Myocyte (in vitro differentiated cells): ENCODE data around the gene PDSS2. TPM values are rescaled to one million over a fixed set of nuclear protein-coding genes. Genes with fewer than 3 reads are reported as not detected.

Experiments used
- DNase-seq: peaks from one replicate; pipeline ENCODE4 v3.0.0-alpha.2; 2012; ENCODE audit warnings: low read depth
- total RNA-seq: library from RNA; depleted of rRNA; stranded (reverse); fragments of >200 nt; gene quantifications from 2 replicates; pipeline ENCODE4 v1.2.3, GENCODE V29; 2014

PDSS2 gene
- total RNA-seq, 1 donor from 2014 or later: 87.6 TPM

DNA sequence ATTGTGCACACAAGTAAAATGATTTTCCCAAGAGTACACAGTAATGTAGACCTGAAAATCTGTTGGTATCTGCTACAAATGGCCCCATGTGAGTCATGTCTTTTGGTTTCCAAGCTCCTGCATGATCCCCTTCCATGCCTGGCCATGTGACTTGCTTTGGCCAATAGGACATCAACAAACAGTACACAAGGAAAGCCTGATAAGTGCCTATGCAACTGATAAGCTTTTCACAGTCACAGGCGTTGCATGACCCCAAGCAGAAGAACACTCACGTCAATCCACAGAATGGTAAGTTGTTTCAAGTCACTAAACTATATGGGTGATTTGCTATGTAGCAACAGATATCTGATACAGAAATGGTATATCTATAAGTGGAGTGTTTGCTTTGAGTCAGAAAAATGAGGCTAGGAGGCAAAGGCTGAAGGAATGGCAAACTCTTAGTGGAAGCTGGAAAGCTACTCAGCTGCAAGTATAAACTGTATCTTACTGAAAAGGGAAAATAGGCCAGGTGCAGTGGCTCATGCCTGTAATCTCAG lies 184.0 kb downstream of the PDSS2 start:
- DNase-seq: no peak

- DNase-seq: no peak
Measured at GRCh38 chr6:107274288-107274687, 185.1 kb downstream of the PDSS2 start.

DNA sequence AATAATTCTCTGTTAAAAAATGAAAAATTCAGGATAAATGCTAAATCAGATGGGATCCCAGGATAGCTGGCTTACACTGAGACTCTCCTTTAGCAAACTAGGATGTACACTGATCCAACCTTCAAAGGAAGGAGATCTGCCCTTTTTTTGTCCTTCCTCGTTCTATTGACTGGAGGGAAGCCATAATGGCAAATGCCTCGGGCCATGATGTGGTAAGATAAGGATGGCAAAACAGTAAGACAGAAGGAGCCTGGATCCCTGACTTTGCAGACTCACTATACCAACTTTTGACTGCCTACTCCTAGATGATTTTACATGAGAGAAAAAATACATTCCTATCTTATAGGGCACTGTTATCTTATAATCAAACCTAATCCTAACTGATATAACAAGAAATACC lies 187.1 kb downstream of the PDSS2 start:
- no peak for DNase-seq

GRCh38 chr6:107271208-107271790 lies 188.1 kb downstream of the PDSS2 start:
- DNase-seq: no peak

DNA sequence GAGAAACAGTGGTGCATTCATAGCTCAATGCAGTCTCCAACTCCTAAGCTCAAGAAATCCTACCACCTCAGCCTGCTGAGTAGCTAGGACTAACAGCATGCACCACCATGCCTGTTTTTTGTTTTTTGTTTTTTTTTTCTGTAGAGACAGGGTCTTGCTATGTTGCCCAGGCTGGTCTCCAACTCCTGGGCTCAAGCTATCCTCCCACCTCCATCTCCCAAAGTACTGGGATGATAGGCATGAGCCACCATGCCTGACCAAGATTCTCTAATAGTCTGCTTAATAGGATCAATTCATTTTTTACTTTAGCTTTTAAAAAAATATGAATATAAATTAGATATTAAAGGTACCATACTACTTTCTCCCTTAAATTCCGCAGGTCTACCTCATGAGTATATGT lies 191.7 kb downstream of the PDSS2 start:
- no peak for DNase-seq

GRCh38 chr6:107267006-107267405 lies 192.4 kb downstream of the PDSS2 start:
- no peak for DNase-seq

DNA sequence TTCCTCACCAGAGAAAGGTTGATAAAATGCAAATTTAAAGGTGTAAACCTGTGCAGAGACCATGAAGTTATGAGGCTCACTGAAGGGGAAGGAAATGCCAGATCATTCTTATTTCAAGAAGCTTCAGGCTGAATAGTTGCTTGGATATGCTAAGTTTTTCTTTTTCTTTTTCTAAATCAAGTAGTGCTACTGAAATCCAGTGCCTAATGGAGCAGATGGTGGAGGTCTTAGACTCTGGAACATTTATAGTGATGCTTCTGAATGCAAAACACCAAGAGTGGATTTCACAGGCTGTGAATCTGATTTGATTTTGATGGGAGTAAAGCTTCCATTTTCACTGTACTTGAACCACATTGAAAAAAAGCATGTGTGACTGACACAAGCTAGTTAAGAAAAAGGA lies 192.8 kb downstream of the PDSS2 start:
- DNase-seq: no peak

- no peak for DNase-seq
Measured at GRCh38 chr6:107264357-107264840, 195.0 kb downstream of the PDSS2 start.

GRCh38 chr6:107259951-107260350 lies 199.4 kb downstream of the PDSS2 start:
- DNase-seq: no peak

DNA sequence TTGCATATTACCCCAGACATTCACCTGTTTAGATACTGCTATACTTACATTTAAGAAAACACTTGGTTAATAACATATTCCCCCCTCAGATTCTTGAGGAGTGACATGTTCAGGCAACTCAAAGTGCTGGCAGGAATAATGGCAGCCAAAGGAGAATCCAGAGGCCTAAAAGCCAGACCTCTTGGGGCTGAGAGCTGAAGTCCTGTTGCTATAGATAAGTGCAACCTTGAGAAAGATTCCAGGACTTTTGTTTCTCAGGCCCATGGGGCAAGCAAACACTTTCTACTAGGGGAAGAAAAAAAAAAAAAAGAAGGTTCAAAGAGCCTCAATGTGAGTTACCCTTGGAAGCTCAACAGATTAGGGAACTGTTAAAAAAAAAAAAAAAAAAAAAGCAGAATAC lies 211.2 kb downstream of the PDSS2 start:
- no peak for DNase-seq

DNA sequence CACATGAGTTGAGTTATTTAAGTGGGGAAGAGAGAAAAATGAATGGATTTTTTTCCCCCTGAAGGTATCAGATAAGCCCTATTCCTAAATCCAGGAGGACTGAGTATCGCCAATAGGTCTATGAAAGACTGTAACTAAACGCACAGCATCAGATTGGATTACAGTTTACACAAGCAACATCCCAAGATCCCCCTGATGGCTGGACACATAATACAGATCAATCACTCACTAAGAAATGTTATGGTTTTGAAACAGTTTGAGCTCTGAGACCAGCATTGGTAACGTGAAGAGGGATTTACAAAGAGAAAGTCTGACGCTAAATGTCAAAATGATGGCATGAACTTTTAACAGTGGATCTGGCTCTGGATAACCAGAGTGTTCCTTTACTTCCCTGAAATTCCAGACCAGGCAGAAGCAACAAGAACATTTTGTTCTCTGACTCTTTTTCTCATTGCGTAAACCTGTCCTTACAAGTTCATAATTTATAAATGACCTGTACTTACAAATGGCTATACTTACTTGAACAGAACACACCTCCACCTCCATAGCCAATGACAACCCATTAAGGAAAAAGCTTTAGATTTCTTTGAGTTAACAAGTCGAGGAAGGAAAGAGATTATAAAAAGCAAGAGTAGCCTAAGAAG lies 212.3 kb downstream of the PDSS2 start:
- no peak for DNase-seq

- no peak for DNase-seq
Measured at GRCh38 chr6:107246249-107246971, 213.0 kb downstream of the PDSS2 start.

DNA sequence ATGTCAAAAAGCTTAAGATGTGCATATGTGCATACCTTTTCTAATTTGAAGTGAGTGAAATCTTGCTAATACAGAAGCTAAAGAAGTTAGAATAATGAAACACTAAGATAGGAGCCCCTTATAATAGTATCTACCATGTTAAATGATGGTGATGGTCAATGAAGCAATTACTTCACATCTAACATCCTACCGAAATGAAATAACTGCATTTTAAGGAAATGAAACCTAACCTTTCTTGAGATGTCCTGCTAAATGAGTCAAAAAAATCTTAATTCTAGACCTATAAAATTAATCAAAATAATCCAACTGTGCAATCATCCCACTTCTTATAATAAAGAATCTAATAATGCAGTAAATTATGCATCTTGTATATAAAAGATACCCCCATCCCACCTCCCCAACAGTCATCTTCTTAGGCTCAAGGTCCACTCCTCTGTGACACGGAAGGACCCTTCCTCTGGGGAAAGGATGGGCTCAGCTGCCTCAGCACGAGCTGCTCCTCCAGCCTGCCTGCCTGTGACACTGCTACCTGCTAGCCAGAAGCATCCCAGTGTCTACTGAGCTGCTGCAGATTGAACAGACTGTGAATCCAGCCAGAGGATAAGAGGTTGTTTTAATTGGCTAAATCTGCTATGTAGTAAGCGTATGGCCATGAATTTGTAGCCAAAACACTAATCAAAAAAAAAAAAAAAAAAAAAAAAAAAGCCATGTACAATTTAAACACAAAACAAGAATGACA lies 214.5 kb downstream of the PDSS2 start:
- no peak for DNase-seq

- no peak for DNase-seq
Measured at GRCh38 chr6:107244082-107244741, 215.2 kb downstream of the PDSS2 start.

- no peak for DNase-seq
Measured at GRCh38 chr6:107243471-107243870, 215.9 kb downstream of the PDSS2 start.

GRCh38 chr6:107237992-107238660 lies 221.2 kb downstream of the PDSS2 start:
- DNase-seq: no peak

DNA sequence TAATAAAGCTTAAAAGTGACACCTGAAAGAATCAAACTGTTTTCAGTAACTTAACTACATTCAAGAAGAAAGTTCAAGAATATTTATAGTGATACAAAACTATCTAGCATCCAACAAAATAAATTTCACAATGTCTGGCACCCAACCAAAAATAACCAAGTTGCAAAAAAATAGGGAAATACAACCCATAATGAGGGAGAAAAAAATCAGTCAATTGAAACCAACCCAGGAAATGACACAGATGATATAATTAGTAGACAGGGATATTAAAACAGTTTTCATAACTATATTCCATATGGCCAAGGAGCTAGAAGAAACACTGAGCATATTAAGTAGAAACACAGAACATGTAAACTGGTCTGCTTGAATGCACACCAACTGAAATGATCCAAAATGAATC lies 223.9 kb downstream of the PDSS2 start:
- peak; percentile 47 for DNase-seq

- DNase-seq: no peak
Measured at GRCh38 chr6:107235007-107235406, 224.4 kb downstream of the PDSS2 start.

GRCh38 chr6:107231243-107231642 lies 228.1 kb downstream of the PDSS2 start:
- no peak for DNase-seq

DNA sequence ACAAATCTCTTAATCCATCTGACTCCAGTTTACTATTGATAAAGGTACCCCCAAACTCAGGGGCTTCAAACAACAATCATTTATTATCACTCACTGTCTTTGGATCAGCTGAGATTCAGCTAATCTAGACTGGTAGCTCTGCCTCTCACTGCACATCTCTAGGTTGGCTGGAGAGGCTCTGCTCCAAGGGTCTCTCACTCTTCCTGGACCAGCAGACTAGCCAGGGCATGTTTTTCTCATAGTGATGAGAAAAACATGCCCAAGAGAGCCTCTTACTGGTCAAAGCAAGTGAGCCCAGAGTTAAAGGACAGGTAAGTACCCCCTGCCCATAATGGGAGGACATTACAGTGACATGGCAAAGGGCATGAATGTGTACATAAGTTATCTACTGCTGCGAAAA lies 228.9 kb downstream of the PDSS2 start:
- no peak for DNase-seq
